IPS DF 6.9 (cell line): ENCODE data around the gene CCDC183.

ENCODE experiments used
- DNase-seq: peaks from one replicate; pipeline ENCODE4 v3.0.0-alpha.2; 2013; ENCODE audit warnings: low read depth, low spot score
- H3K27ac ChIP-seq: one replicate; pipeline ENCODE4 v1.5.1; 2013; ENCODE audit warnings: low read length, control low read depth
- H3K27me3 ChIP-seq: 2 replicates; pipeline ENCODE4 v1.6.1; 2013; ENCODE audit warnings: mild to moderate bottlenecking, low read length; ENCODE audit not compliant: control insufficient read depth, insufficient read depth
- H3K36me3 ChIP-seq: 2 replicates; pipeline ENCODE4 v1.6.1; 2013; ENCODE audit warnings: low read length; ENCODE audit not compliant: control insufficient read depth, insufficient read depth
- H3K4me1 ChIP-seq: 2 replicates; pipeline ENCODE4 v1.6.1; 2013; ENCODE audit warnings: low read length; ENCODE audit not compliant: control insufficient read depth, insufficient read depth
- H3K4me3 ChIP-seq: 2 replicates; pipeline ENCODE4 v1.5.1; 2013; ENCODE audit warnings: mild to moderate bottlenecking, low read length
- H3K9me3 ChIP-seq: 2 replicates; pipeline ENCODE4 v1.6.1; 2013; ENCODE audit warnings: low read length, inconsistent platforms; ENCODE audit not compliant: control insufficient read depth, insufficient read depth
- WGBS: extraction: QIAGEN DNeasy Blood & Tissue Kit; methylation state at CpG from one replicate; pipeline ENCODE4 v1.1.7; 2013; ENCODE audit warnings: mixed read lengths, missing lambda C conversion rate; ENCODE audit not compliant: insufficient read length, insufficient coverage; 5-methylcytosine and 5-hydroxymethylcytosine counted together

CCDC183 gene

GRCh38 chr9:136814725-136815421 is 18.7 kb downstream of the CCDC183 start:
- Histone ChIP-seq H3K9me3 (no peaks in the 10 kb centered on the region), H3K27ac (no peak overlapping the region), H3K27me3 (no peaks in the 10 kb centered on the region), H3K4me1 (no peaks in the 10 kb centered on the region), H3K36me3 (peaks cover 8% of the 10 kb centered on the region; the same call in 1 of the 2 replicates), H3K4me3 (no peak overlapping the region)
- WGBS, result 100% methylated on average over 2 of the region's 13 CpGs
- no peak for DNase-seq

GRCh38 chr9:136815422-136815782 is 19.3 kb downstream of the CCDC183 start:
- H3K4me3 ChIP-seq, result no peak overlapping the region
- DNase-seq, result no peak
- H3K4me1 ChIP-seq, result no peaks in the 10 kb centered on the region
- H3K27me3 ChIP-seq, result no peaks in the 10 kb centered on the region
- H3K36me3 ChIP-seq, result peaks cover 8% of the 10 kb centered on the region; the same call in 1 of the 2 replicates
- H3K27ac ChIP-seq, result no peak overlapping the region
- H3K9me3 ChIP-seq, result no peaks in the 10 kb centered on the region
- WGBS, result no CpG with 5 or more reads among the region's 1 CpG

GRCh38 chr9:136820971-136821825 is 25.1 kb downstream of the CCDC183 start:
- Histone ChIP-seq H3K4me1 (no peaks in the 10 kb centered on the region; the same call in none of the 2 replicates), H3K36me3 (peaks cover 16% of the 10 kb centered on the region), H3K9me3 (no peaks in the 10 kb centered on the region), H3K4me3 (peak overlapping the region; percentile 12; the same call in 1 of the 2 replicates), H3K27me3 (no peaks in the 10 kb centered on the region), H3K27ac (no peak overlapping the region)
- DNase-seq, result no peak
- WGBS, result no CpG with 5 or more reads among the region's 83 CpGs

- Histone ChIP-seq H3K9me3 (no peaks in the 10 kb centered on the region), H3K27me3 (no peaks in the 10 kb centered on the region), H3K4me1 (no peaks in the 10 kb centered on the region; the same call in none of the 2 replicates), H3K27ac (no peak overlapping the region), H3K4me3 (peak overlapping the region; percentile 12; the same call in 1 of the 2 replicates), H3K36me3 (peaks cover 22% of the 10 kb centered on the region)
- WGBS, result no CpG with 5 or more reads among the region's 42 CpGs
- DNase-seq, result no peak
Observed at GRCh38 chr9:136821826-136822544, 25.8 kb downstream of the CCDC183 start.

- peaks cover 32% of the 10 kb centered on the region for H3K36me3 ChIP-seq
- no peak overlapping the region for H3K27ac ChIP-seq
- no peaks in the 10 kb centered on the region for H3K9me3 ChIP-seq
- H3K4me3 ChIP-seq, result no peak overlapping the region
- no peaks in the 10 kb centered on the region; the same call in none of the 2 replicates for H3K4me1 ChIP-seq
- DNase-seq, result no peak
- H3K27me3 ChIP-seq, result no peaks in the 10 kb centered on the region
- WGBS, result no CpG with 5 or more reads among the region's 30 CpGs
Observed at GRCh38 chr9:136823136-136824046, 27.3 kb downstream of the CCDC183 start.

- Histone ChIP-seq H3K4me3 (no peak overlapping the region), H3K4me1 (no peaks in the 10 kb centered on the region; the same call in none of the 2 replicates), H3K36me3 (peaks cover 41% of the 10 kb centered on the region), H3K27me3 (no peaks in the 10 kb centered on the region), H3K27ac (no peak overlapping the region), H3K9me3 (no peaks in the 10 kb centered on the region)
- WGBS, result no CpG with 5 or more reads among the region's 21 CpGs
- no peak for DNase-seq
Observed at GRCh38 chr9:136824496-136825225, 28.5 kb downstream of the CCDC183 start.

- no peaks in the 10 kb centered on the region; the same call in none of the 2 replicates for H3K4me1 ChIP-seq
- no peaks in the 10 kb centered on the region for H3K27me3 ChIP-seq
- DNase-seq, result no peak
- H3K4me3 ChIP-seq, result no peak overlapping the region
- H3K27ac ChIP-seq, result no peak overlapping the region
- WGBS, result no CpG with 5 or more reads among the region's 44 CpGs
- no peaks in the 10 kb centered on the region for H3K9me3 ChIP-seq
- peaks cover 50% of the 10 kb centered on the region for H3K36me3 ChIP-seq
Observed at GRCh38 chr9:136825295-136826187, 29.4 kb downstream of the CCDC183 start.

- no peaks in the 10 kb centered on the region; the same call in none of the 2 replicates for H3K4me1 ChIP-seq
- no peak overlapping the region for H3K27ac ChIP-seq
- H3K27me3 ChIP-seq, result no peaks in the 10 kb centered on the region
- no peak overlapping the region for H3K4me3 ChIP-seq
- peaks cover 54% of the 10 kb centered on the region for H3K36me3 ChIP-seq
- no CpG with 5 or more reads among the region's 17 CpGs for WGBS
- no peak for DNase-seq
- H3K9me3 ChIP-seq, result no peaks in the 10 kb centered on the region
Observed at GRCh38 chr9:136826188-136826541, 30.0 kb downstream of the CCDC183 start.
